GM19468 (cell line): ENCODE measurements around the gene COPG2.
A peak's percentile ranks its signal among the peaks of the same experiment; 100 is the strongest.
"Not testable (repeated sequence)": the region's sequence is repeated elsewhere in the genome, so short reads cannot be mapped to it uniquely, and the experiment has no call there.

Source experiments
- ATAC-seq: cut with Tn5 transposase; IDR thresholded peaks from one replicate; pipeline ENCODE4 v1.9.1; 2021; ENCODE audit warnings: mild to moderate bottlenecking, moderate library complexity, moderate number of reproducible peaks; ENCODE audit not compliant: unreplicated experiment; ENCODE audit errors: extremely low read depth

Gene COPG2, protein sequence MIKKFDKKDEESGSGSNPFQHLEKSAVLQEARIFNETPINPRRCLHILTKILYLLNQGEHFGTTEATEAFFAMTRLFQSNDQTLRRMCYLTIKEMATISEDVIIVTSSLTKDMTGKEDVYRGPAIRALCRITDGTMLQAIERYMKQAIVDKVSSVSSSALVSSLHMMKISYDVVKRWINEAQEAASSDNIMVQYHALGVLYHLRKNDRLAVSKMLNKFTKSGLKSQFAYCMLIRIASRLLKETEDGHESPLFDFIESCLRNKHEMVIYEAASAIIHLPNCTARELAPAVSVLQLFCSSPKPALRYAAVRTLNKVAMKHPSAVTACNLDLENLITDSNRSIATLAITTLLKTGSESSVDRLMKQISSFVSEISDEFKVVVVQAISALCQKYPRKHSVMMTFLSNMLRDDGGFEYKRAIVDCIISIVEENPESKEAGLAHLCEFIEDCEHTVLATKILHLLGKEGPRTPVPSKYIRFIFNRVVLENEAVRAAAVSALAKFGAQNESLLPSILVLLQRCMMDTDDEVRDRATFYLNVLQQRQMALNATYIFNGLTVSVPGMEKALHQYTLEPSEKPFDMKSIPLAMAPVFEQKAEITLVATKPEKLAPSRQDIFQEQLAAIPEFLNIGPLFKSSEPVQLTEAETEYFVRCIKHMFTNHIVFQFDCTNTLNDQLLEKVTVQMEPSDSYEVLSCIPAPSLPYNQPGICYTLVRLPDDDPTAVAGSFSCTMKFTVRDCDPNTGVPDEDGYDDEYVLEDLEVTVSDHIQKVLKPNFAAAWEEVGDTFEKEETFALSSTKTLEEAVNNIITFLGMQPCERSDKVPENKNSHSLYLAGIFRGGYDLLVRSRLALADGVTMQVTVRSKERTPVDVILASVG

DNA sequence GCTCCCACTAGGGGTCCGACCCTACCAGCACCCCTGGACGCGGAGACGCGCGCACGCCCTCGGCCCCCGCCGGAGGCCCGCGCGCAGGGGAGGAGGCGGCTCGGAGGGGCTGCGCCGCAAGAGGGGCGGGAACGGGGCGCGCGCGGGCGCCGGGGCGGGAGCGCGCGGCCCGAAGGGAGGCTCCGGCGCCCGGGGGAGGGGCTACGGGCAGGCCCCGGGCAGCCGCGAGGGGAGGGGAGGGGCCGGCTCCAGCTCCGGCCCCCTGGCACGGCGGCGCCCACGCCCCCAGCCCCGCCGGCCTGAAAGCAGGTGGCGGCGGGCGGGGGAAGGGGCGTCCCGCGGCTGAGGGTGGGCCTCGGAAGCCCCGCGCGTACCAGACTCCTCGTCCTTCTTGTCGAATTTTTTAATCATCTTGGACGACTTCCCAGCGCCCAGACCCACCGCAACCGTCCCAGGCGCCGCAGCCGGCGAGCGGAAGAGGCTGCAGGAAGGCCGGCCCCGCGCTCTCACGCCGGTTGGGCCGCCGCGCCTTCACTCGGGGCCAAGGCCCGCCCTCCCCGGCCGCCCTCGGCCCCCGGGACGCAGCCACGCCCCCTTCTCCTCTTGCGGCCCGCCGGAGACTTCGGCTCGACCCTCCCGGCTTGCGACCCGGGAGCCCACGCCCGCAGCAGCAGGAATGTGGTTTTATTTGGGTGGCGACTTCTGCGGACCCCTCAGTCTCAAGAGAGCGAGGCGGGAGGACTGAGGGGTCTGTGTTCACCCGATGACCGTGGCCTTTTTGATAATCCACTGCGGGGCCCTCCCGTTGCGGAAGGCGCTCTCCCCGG, at the start of gene COPG2:
TSS of gene COPG2 (minus strand) at position 491 of the 827 bp plus-strand sequence. CDS start at position 411, 80 bp downstream.
- peak; percentile 86 for ATAC-seq

DNA sequence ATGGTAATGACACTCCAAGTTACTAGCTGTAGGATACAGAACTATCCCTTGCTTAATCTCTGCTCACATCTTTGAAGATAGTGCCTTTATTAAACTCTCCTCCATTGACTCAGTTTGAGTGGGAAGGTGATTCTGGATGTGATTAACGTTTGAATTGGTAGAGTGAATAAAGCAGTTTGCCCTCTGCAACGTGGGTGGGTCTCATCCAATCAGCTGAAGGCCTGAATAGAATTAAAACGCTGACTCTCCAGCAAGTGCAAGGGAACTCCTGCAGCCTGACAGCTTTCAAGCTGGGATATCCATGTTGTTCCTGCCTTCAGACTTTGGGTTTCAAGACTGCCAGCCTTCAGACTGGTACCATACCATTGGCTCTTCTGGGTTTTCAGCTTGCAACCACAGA, 43.9 kb upstream of the COPG2 start:
- ATAC-seq, result no peak

DNA sequence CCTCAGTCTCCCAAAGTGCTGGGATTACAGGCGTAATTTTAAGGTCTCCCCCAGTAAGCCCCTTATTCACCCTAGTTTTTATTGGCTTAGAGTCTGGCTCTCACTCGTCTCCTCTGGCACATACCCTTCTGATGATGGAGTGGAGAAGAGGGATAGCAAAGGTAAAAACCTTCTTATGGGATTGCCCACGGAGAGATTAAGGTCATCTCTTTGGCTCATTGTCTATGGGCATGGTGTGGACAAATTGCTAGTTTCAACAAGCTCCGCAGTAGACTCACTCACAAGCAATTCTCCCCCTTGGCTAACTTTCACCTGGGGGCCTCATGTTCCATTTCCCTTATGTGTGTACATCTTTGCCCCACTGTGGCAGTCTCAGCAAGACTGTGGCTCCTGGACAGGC, 40.2 kb upstream of the COPG2 start:
- no peak for ATAC-seq

DNA sequence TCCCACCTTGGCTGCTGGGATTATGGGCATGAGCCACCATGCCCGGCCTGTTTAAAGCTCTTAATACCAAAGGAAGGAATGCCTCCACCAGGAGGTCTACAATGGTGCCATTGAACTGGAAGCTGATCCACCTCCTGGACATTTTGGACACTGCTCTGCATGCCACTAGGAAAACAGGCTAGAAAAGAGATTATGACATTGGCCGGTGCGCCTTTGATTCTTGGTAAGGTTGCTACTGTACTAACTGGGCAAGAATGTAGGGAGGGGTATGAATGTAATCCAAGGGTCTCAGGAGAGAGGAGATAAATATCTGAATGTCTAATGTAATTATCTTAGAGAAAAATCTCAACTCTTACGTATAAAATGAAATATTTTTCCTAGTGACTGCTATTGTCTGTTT, 39.5 kb upstream of the COPG2 start:
- ATAC-seq, result no peak

DNA sequence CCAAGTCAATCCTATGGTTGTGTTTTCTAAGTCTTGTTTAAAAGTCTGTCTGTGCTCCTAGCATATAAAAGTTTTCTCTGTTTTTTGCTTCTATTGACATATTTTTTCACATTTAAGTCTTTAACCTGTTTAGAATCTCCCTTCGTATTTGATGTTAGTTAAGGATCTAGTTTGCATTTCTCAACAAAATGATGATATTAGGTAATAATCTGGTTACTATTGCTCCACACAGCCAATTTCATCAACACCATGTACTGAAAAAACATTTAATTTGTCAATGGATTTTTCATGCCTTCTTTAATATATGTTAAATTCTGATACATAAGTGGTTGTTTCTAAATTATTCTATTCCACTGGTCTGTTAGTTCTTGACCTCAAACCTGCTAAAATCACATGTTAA, 35.3 kb upstream of the COPG2 start:
- ATAC-seq, result no peak

DNA sequence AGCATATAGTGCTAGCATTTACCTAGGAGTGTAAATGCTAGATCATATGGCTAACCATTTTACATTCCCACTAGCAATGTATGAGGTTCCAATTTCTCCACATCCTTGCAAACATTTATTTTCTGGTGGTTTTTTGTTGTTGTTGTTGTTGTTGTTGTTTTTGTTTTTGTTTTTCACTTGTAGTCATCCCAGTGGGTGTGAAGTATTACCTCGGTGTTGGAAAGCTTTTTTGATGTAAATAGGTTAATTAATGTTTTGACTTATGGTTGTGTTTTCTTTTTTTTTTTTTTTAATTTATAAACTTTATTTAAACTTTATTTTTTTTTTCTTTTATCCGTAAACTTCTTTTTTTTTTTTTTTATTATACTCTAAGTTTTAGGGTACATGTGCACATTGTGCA, 33.1 kb upstream of the COPG2 start:
- no peak for ATAC-seq

DNA sequence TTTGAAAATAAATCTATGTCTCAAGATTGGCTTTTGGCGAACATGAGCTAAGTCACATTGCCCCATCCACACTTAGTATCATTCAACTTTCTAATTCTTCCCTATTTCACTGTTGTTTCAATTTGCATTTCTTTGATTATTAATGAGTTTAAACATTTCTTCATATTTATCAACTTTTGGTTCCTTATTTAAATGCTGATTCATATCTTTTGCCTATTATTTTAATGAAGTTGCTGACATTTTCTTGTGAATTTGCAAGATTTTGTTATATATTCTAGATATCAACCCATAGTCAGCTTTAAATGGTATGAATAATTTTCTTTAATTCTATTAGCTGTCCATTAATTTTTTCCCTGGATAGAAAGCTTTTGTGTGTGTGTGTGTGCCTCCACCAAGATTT, 32.2 kb upstream of the COPG2 start:
- no peak for ATAC-seq

DNA sequence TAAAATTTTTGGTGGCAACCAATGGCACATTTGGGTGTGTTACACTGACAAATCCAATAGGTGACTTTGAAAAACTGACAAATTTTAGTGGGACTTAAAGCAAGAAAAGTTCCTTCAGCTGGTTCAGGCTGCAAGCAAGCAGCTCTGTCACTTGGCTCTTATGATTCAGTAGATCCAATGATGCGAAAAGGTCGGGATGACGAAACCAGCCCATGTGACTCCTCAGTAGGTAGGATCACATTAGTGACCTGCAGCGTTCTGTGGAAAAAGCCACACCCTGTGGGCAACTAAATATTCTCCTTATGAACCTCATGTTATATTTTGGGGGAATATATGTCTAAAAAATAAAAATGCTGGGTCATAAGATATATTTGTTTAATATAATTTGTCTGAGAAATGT, 31.1 kb upstream of the COPG2 start:
- no peak for ATAC-seq

DNA sequence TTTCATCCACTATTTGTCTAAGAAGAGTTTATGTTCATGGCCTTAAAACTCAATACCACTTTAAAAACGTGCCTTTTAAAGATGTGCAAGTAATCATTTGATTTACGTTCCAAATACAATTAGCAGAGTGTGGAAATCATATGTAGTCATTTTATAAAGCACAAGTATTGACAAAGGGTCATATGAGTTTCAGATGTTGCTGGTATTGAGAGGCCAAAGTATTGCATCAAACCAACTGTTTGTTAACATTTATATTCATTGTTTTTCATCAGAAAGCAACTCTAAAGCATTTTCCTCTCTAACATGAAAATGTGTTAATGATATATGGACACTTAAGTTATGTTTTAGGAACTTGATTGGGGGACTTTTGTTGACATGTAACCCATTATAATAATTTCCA, 29.3 kb upstream of the COPG2 start:
- no peak for ATAC-seq

DNA sequence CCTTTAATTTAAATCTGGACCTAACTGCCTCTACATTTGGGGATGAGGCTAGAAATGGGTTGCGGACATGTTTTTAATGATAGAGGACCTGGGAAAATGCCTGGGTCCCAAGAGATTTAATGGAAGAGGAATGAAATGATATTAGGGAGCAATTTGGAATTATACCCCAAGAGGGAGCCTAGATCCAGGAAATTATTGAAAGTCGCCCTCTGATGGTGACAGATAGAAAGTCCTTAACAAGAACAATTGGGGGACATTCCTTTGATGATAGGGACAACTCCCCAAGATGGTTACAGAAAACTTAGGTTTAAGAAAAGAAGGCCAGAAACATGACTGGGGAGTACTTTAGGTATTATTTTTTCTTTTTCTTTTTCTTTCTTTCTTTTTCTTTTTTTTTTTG, 27.3 kb upstream of the COPG2 start:
- ATAC-seq, result no peak

DNA sequence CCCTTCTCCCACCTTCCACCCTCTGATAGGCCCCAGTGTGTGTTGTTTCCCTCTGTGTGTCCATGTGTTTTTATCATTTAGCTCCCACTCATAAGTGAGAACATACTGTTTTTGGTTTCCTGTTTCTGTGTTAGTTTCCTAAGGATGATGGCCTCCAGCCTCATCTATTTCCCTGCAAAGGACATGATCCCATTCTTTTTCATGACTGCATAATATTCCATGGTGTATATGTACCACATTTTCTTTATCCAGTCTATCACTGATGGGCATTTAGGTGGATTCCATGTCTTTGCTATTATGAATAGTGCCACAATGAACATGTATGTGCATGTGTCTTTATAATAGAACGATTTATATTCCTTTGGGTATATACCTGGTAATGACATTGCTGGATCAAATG, 23.8 kb upstream of the COPG2 start:
- ATAC-seq, result not testable (repeated sequence)

DNA sequence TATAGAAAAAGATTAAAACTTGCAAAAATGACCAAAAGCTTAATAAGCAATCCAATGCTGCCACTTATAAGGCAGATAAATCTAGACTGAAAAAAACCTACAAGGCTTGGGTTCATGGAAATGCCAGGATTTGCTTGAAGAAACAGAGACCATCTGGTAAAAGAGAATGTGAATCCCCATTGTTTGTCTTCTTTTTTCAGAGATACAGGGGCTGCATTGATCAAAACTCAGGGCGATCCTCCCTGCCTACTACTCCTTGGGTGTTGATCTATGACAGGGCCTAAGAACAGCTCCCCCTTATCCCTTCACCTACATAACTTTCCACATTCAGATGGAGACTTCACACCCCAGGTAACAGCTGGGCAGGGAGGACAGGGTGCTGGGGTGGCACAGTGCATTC, 21.1 kb upstream of the COPG2 start:
- no peak for ATAC-seq

DNA sequence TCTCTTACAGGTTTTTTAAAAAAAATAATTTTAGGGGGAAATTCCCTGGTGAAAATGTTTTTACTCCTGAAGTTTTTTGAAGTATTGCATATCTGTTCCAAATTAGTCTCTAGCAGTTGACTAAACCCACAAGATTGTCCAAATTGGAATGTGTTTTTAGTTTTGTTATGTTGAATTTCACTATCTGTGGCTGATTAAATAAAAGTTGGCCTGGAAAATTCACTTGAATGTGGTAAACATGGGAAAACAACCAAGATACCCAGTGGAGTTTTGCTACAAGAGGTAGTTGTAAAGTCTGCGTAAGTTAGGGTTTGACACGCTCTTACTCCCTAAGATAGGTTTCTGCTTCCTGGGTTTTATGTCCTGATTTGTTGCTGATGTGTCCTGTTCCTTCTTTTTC, 14.5 kb upstream of the COPG2 start:
- no peak for ATAC-seq

DNA sequence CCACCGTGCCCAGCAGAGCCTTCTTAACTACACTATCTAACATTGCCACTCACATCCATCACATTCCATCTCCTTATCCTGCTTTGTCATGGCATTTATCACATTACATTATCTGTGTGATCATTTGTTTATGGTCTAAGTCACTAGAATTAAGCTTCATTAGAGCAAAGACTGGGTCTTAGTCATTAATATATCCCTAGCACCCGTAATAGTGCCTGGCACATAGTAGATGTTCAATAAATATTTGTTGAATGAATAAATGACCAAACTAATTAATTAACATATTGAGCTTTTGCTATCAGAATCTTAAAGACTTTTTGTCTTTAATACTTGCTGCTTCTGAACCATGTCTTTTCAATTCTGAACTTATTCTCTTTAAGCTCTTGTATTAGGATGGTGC, 5.9 kb upstream of the COPG2 start:
- ATAC-seq, result no peak

DNA sequence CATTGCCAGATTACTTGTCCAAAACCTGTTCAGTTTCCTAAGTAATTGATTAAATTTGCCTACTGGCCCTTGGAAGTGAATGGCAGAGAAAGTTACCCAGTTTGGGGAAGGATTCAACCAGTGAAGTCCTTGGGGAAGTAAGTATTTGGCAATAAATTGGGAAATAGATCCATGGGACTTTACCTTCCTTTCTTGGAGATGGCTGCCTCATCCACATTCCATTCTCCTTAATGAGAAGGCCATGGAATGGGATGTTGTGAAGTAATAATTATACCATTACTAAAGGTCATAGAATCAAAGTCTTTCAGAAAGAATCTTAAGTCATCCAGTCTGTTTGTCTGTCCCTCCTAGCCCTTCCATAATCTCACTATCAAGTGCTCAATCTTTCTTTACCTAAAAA, 4.5 kb upstream of the COPG2 start:
- ATAC-seq, result no peak

DNA sequence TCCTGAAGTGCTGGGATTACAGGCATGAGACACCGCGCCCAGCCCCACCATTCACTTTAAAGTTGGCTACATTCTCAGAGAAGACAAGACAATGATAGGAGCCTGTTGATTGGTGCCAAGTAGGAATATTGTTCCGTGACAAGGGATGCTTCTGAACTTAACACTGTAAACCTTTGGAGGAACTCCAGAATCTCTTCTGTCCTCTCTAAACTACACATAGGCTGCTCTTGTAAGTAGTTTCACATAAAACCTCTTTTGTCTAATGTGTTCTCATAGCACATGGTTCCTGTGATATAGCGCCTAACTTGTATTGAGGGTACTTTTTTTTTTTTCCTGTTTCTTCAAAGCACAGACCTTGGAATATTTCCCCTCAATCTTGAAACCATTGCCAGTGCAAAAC, 3.6 kb upstream of the COPG2 start:
- ATAC-seq, result no peak

DNA sequence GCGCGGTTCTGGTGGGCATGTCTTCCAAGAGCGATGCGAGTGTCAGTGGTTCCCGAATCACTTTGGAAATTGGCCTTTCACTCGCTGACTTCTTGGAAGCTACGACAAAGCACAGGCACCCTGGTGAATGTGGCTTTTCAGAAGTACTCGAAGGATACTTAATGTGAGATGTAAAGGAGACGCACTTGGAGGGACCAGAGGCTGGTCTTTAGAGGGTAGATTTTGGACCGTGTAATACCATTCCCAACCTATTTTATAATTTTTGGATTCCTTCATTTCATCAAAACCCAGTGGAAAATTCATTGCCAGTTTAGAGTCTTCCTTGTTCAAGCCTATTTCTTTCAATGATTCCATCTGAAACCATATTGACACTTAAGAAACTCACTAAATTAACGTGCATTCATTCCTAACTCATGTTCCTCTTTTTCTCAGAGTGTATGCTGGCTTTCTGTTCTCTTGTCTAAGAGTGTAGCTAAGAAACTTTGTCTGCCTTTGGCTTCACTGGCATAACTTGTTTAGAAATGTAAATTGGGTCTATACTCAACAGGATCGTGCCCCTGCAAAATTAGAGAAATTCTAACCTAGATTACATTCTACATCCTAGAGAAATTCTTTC, 645 bp upstream of the COPG2 start:
- ATAC-seq, result no peak

DNA sequence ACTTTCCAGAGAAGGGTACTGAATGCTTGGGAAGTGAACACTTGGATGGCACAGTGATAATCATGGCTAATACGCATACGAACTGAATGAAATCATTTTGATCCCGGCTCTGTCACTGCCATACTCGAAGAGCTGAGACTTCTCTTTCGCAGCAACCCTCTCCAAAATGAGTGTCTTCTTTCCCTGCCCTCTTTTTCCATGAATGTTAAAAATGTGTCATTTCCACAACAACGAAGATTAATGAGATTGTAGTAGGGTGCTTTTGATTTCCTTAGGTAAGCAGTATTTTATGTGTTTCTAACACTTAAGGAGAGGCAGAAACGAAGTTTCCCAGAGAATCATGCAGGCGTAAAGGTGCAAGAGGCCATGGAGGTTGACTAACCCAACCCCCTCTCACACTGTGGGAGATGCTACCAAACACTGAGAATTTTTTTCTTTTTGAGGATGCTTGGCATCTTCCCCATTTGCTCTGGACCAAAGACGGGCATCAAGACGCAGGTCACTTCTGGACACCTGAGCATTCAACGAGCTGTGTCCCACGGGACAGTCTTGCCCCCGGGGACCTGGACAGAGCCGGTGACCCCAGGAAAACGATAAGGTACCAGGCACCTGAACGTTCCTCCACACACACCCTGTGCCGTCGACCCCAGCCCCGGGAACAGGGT, 823 bp downstream of the COPG2 start:
- no peak for ATAC-seq

DNA sequence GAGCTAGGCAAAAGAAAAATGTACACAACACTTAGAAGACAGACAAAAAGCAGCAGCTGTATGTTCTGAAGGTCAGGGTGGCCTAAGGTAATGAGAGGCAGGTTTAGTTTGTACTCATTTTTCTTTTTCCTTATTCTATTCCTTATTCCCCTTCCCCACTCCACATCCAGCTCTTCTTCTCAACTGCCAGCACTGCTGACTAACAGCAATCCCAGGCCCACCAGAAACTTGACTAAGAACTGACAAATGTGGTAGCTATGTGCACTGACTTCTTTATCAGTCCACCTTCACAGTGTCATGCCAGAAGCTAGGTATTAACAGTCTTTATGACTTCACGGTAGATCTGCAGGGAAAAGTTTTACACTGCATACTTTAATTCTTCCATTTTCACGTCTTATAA, 6.1 kb downstream of the COPG2 start:
- no peak for ATAC-seq

DNA sequence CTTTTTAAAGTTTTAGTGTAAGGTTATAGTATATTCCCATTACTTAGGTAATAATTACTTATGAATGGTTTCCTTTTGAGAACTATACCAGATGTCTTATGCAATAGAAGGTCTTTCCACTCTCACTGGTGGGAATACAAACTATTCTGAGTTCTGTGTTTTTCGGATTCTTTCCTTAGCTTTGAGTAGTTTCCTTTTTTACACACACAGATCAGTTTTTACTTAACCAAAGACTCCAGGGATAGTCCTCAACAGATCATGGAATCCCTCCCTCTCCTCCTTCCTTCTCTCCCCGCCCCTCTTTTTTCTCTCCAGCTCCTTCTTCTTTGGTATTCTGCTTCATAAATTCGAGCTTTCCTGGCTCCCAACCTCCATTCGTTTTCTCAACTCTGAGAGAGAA, 13.3 kb downstream of the COPG2 start:
- no peak for ATAC-seq
